HepG2 (cell line): Measurements from ENCODE around the gene ESRRB. TPM values are rescaled to one million over a fixed set of nuclear protein-coding genes. Genes with fewer than 3 reads are reported as not detected.

ENCODE experiments used
- CAMTA2 ChIP-seq: sonication (generic); formaldehyde crosslinking; IDR thresholded peaks from 2 replicates; pipeline ENCODE4 v1.4.0; 2020; ENCODE audit warnings: mild to moderate bottlenecking, missing genetic modification reagents, borderline replicate concordance
- CCDC6 ChIP-seq: sonication (generic); formaldehyde crosslinking; IDR thresholded peaks from 2 replicates; pipeline ENCODE4 v1.8.1; 2022; ENCODE audit warnings: mild to moderate bottlenecking, missing genetic modification reagents, moderate library complexity
- DMAP1 ChIP-seq: IDR thresholded peaks from 2 replicates; pipeline ENCODE4 v1.6.1; 2016
- GZF1 ChIP-seq: sonication (generic); formaldehyde crosslinking; IDR thresholded peaks from 2 replicates; pipeline ENCODE4 v1.5.1; 2020; ENCODE audit warnings: mild to moderate bottlenecking, missing genetic modification reagents
- KDM1A ChIP-seq: IDR thresholded peaks from 2 replicates; pipeline ENCODE4 v1.6.1; 2016; ENCODE audit warnings: missing compliant biosample characterization
- MAZ ChIP-seq, 2 experiments: sonication (generic) in 1 of 2; formaldehyde crosslinking in 1 of 2; IDR thresholded peaks; 2 replicates each; pipeline versions ENCODE4 v1.5.0 to v1.6.1; 2012 to 2020; ENCODE audit warnings: low read depth in 2 of 2, mild to moderate bottlenecking in 2 of 2, borderline replicate concordance in 1 of 2, improper control_type of control experiment in 1 of 2, low read length in 1 of 2, missing genetic modification reagents in 1 of 2, moderate library complexity in 1 of 2
- MYC ChIP-seq: sonication (generic); formaldehyde crosslinking; IDR thresholded peaks from 2 replicates; pipeline ENCODE4 v1.9.0; 2021; ENCODE audit warnings: missing genetic modification reagents, borderline replicate concordance
- PAF1 ChIP-seq: IDR thresholded peaks from 2 replicates; pipeline ENCODE4 v1.6.1; 2016; ENCODE audit warnings: missing genetic modification reagents, missing compliant biosample characterization
- PAWR ChIP-seq: sonication (generic); formaldehyde crosslinking; IDR thresholded peaks from 2 replicates; pipeline ENCODE4 v1.4.0; 2020; ENCODE audit warnings: missing genetic modification reagents, mild to moderate bottlenecking, borderline replicate concordance
- RARA ChIP-seq: IDR thresholded peaks from 2 replicates; pipeline ENCODE4 v1.6.1; 2016; ENCODE audit warnings: missing genetic modification reagents, missing compliant biosample characterization
- SIX1 ChIP-seq: sonication (generic); formaldehyde crosslinking; IDR thresholded peaks from 2 replicates; pipeline ENCODE4 v1.4.0; 2020; ENCODE audit warnings: missing genetic modification reagents, borderline replicate concordance
- SMC3 ChIP-seq: IDR thresholded peaks from 2 replicates; pipeline ENCODE4 v1.6.1; 2011; ENCODE audit warnings: low read length, improper control_type of control experiment
- SNAI1 ChIP-seq: sonication (generic); formaldehyde crosslinking; IDR thresholded peaks from 2 replicates; pipeline ENCODE4 v1.5.0; 2020; ENCODE audit warnings: mild to moderate bottlenecking, missing genetic modification reagents, borderline replicate concordance
- STAG1 ChIP-seq: sonication (generic); formaldehyde crosslinking; IDR thresholded peaks from 2 replicates; pipeline ENCODE4 v1.4.0; 2020; ENCODE audit warnings: missing genetic modification reagents
- TAF15 ChIP-seq: fragments of 200-400 bp; formaldehyde crosslinking; IDR thresholded peaks from one replicate; pipeline ENCODE4 v1.6.1; 2018; ENCODE audit warnings: mild to moderate bottlenecking, low read depth, low read length; ENCODE audit not compliant: poor library complexity, severe bottlenecking
- TEAD3 ChIP-seq: optimal IDR thresholded peaks from 2 replicates; pipeline ENCODE3; 2016; ENCODE audit warnings: borderline replicate concordance
- ZFYVE20 ChIP-seq: sonication (generic); formaldehyde crosslinking; IDR thresholded peaks from 2 replicates; pipeline ENCODE4 v1.8.0; 2023; ENCODE audit warnings: low read depth, mild to moderate bottlenecking, moderate library complexity, missing genetic modification reagents, borderline replicate concordance
- ZNF30 ChIP-seq: sonication (generic); formaldehyde crosslinking; IDR thresholded peaks from 2 replicates; pipeline ENCODE4 v1.5.0; 2020; ENCODE audit warnings: mild to moderate bottlenecking, missing genetic modification reagents
- ZNF703 ChIP-seq: sonication (generic); formaldehyde crosslinking; IDR thresholded peaks from 2 replicates; pipeline ENCODE4 v1.5.1; 2020; ENCODE audit warnings: missing genetic modification reagents, mild to moderate bottlenecking, moderate library complexity, borderline replicate concordance
- ZNF777 ChIP-seq: sonication (generic); formaldehyde crosslinking; IDR thresholded peaks from 2 replicates; pipeline ENCODE4 v1.4.0; 2020; ENCODE audit warnings: missing genetic modification reagents
- ZNF83 ChIP-seq: sonication (generic); formaldehyde crosslinking; IDR thresholded peaks from 2 replicates; pipeline ENCODE4 v1.4.0; 2020; ENCODE audit warnings: missing genetic modification reagents, mild to moderate bottlenecking, borderline replicate concordance
- ZZZ3 ChIP-seq: sonication (generic); formaldehyde crosslinking; IDR thresholded peaks from 2 replicates; pipeline ENCODE4 v1.4.0; 2020; ENCODE audit warnings: missing genetic modification reagents, mild to moderate bottlenecking, borderline replicate concordance
- polyA plus RNA-seq, 8 experiments: library from polyadenylated mRNA; depleted of rRNA in 3 of 8; stranded (reverse) in 7 of 8; unstranded in 1 of 8; fragments of >200 nt; fragmentation: Illumina TruSeq in 4 of 8; extraction: Trizol in 4 of 8; gene quantifications; 2 replicates each; pipeline versions ENCODE4 v1.2.1 to v1.2.3, GENCODE V29; 2011 to 2016; ENCODE audit warnings: low read depth in 4 of 8, missing spikeins in 1 of 8, mixed read lengths in 1 of 8; ENCODE audit not compliant: insufficient read depth in 1 of 8
- total RNA-seq, 5 experiments: library from RNA; depleted of rRNA; stranded (reverse); fragments of >200 nt; fragmentation: Illumina TruSeq; extraction: Trizol; gene quantifications; 2 replicates each; pipeline ENCODE4 v1.2.3, GENCODE V29; 2016; ENCODE audit warnings: low read depth in 1 of 5
- TF ChIP-seq, protein P1 (sequence below): sonication (generic); formaldehyde crosslinking; IDR thresholded peaks from 2 replicates; pipeline ENCODE4 v1.5.1; 2020; ENCODE audit warnings: missing genetic modification reagents, mild to moderate bottlenecking, borderline replicate concordance
- TF ChIP-seq, protein P2 (sequence below): sonication (generic); formaldehyde crosslinking; IDR thresholded peaks from 2 replicates; pipeline ENCODE4 v1.8.1; 2023; ENCODE audit warnings: mild to moderate bottlenecking, missing genetic modification reagents, borderline replicate concordance
- TF ChIP-seq, protein P3 (sequence below): sonication (generic); formaldehyde crosslinking; IDR thresholded peaks from 2 replicates; pipeline ENCODE4 v1.9.0; 2021; ENCODE audit warnings: missing genetic modification reagents, borderline replicate concordance
- TF ChIP-seq, protein P4 (sequence below): sonication (generic); formaldehyde crosslinking; IDR thresholded peaks from 2 replicates; pipeline ENCODE4 v1.4.0; 2020; ENCODE audit warnings: low read depth, mild to moderate bottlenecking, missing genetic modification reagents

ESRRB gene
- total and polyA plus RNA-seq, 2 of the 13 experiments (the other 11 are each of a cell fraction or from before 2014, with no cell fraction given): 0.04 to 0.33 TPM

DNA sequence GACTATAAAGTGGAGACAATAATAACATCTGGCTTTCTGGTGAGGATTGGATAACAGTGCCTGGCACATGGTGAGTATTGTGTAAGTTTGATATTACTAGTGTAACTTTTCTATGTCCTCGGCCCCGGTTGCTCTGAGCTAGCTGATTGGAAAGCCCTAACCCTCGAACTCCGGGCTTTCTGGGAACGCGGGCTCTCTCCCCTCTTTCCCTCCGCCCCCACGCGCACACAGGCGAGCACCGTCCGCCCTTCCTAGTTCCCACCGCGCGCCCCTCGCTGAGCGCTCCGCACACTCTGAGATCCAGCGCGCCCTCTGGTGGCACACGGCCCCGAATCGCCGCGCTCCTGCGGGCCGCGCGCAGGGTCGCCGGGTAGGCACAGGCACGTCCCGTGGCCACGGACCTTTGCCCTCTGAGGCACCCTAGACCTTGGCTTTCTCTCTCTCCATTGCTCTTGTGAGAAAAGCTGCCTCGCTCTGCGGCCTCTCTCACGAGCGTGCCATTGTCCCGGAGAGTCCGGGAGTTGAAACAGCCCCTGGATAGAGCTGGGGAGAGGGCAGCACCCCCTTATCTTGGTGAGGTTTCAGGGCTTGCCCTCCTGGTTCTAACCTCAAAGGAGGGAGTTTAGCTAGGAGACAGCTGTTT, 23.2 kb upstream of the ESRRB start (continued):
- TF ChIP-seq, protein P1, sequence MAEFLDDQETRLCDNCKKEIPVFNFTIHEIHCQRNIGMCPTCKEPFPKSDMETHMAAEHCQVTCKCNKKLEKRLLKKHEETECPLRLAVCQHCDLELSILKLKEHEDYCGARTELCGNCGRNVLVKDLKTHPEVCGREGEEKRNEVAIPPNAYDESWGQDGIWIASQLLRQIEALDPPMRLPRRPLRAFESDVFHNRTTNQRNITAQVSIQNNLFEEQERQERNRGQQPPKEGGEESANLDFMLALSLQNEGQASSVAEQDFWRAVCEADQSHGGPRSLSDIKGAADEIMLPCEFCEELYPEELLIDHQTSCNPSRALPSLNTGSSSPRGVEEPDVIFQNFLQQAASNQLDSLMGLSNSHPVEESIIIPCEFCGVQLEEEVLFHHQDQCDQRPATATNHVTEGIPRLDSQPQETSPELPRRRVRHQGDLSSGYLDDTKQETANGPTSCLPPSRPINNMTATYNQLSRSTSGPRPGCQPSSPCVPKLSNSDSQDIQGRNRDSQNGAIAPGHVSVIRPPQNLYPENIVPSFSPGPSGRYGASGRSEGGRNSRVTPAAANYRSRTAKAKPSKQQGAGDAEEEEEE (CRISPR knock-in tag): no peak
- no peak for TF ChIP-seq KDM1A
- no peak for TF ChIP-seq DMAP1 (CRISPR knock-in tag)
- no peak for TF ChIP-seq CCDC6 (CRISPR knock-in tag)
- TF ChIP-seq PAF1 (CRISPR knock-in tag): no peak
- TF ChIP-seq TEAD3: no peak
- no peak for TF ChIP-seq ZFYVE20 (CRISPR knock-in tag)
- no peak for TF ChIP-seq MAZ (IDR thresholded peaks at IDR 0.05; ENCODE audit: borderline replicate concordance, low read depth, low read length)
- TF ChIP-seq MAZ (CRISPR knock-in tag; IDR thresholded peaks at IDR 0.05; ENCODE audit: low read depth): peak; percentile 72; the same call in 1 of the 2 replicates
- TF ChIP-seq SMC3: peak; percentile 51; the same call in 1 of the 2 replicates
- TF ChIP-seq, protein P2, sequence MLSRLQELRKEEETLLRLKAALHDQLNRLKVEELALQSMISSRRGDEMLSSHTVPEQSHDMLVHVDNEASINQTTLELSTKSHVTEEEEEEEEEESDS (CRISPR knock-in tag): no peak
- peak; percentile 59; the same call in 1 of the 2 replicates for TF ChIP-seq MYC (CRISPR knock-in tag)
- no peak for TF ChIP-seq ZNF777 (CRISPR knock-in tag)
- TF ChIP-seq GZF1: no peak; the same call in 1 of the 2 replicates
- no peak for TF ChIP-seq ZNF30 (CRISPR knock-in tag)
- no peak for TF ChIP-seq SIX1
- no peak for TF ChIP-seq ZNF703 (CRISPR knock-in tag)
- no peak for TF ChIP-seq CAMTA2 (CRISPR knock-in tag)
- TF ChIP-seq RARA: no peak
- TF ChIP-seq, protein P3, sequence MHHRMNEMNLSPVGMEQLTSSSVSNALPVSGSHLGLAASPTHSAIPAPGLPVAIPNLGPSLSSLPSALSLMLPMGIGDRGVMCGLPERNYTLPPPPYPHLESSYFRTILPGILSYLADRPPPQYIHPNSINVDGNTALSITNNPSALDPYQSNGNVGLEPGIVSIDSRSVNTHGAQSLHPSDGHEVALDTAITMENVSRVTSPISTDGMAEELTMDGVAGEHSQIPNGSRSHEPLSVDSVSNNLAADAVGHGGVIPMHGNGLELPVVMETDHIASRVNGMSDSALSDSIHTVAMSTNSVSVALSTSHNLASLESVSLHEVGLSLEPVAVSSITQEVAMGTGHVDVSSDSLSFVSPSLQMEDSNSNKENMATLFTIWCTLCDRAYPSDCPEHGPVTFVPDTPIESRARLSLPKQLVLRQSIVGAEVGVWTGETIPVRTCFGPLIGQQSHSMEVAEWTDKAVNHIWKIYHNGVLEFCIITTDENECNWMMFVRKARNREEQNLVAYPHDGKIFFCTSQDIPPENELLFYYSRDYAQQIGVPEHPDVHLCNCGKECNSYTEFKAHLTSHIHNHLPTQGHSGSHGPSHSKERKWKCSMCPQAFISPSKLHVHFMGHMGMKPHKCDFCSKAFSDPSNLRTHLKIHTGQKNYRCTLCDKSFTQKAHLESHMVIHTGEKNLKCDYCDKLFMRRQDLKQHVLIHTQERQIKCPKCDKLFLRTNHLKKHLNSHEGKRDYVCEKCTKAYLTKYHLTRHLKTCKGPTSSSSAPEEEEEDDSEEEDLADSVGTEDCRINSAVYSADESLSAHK (CRISPR knock-in tag): no peak
- peak; percentile 91 for TF ChIP-seq STAG1 (CRISPR knock-in tag)
- no peak for TF ChIP-seq ZZZ3 (CRISPR knock-in tag)
- TF ChIP-seq, protein P4, sequence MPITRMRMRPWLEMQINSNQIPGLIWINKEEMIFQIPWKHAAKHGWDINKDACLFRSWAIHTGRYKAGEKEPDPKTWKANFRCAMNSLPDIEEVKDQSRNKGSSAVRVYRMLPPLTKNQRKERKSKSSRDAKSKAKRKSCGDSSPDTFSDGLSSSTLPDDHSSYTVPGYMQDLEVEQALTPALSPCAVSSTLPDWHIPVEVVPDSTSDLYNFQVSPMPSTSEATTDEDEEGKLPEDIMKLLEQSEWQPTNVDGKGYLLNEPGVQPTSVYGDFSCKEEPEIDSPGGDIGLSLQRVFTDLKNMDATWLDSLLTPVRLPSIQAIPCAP (CRISPR knock-in tag): no peak
- no peak for TF ChIP-seq SNAI1
- no peak for TF ChIP-seq PAWR
- TF ChIP-seq TAF15: peak; percentile 43
- TF ChIP-seq ZNF83 (CRISPR knock-in tag): no peak
